NCI-H2107 treated with DMSO at 0.1 percent for 48 hours (cell line): ENCODE measurements around the gene BMF.
A peak's percentile ranks its signal among the peaks of the same experiment; 100 is the strongest.
"Not testable (repeated sequence)": the region's sequence is repeated elsewhere in the genome, so short reads cannot be mapped to it uniquely, and the experiment has no call there.

Source experiments
- DNase-seq: peaks from one replicate; lab custom pipeline; 2025; ENCODE audit not compliant: unreplicated experiment; lab: John Stamatoyannopoulos, UW

Gene BMF

GRCh38 chr15:40128766-40129660 is 20.3 kb upstream of the BMF start:
- no peak for DNase-seq

GRCh38 chr15:40125950-40126349 is 17.3 kb upstream of the BMF start:
- DNase-seq = no peak

GRCh38 chr15:40124807-40125285 is 16.2 kb upstream of the BMF start:
- DNase-seq = not testable (repeated sequence)

GRCh38 chr15:40124333-40124732 is 15.7 kb upstream of the BMF start:
- DNase-seq = not testable (repeated sequence)

- DNase-seq = not testable (repeated sequence)
These were observed 15.2 kb upstream of the BMF start for GRCh38 chr15:40123863-40124262.

- DNase-seq = not testable (repeated sequence)
These were observed 14.3 kb upstream of the BMF start for GRCh38 chr15:40122989-40123388.

- no peak for DNase-seq
These were observed 13.4 kb upstream of the BMF start for GRCh38 chr15:40121911-40122638.

- no peak for DNase-seq
These were observed 9.8 kb upstream of the BMF start for GRCh38 chr15:40118473-40118872.

GRCh38 chr15:40115670-40116093 is 7.0 kb upstream of the BMF start:
- DNase-seq = peak; percentile 32

- DNase-seq = not testable (repeated sequence)
These were observed 6.4 kb upstream of the BMF start for GRCh38 chr15:40115106-40115505.

GRCh38 chr15:40114218-40114617 is 5.5 kb upstream of the BMF start:
- no peak for DNase-seq

GRCh38 chr15:40112789-40113188 is 4.1 kb upstream of the BMF start:
- no peak for DNase-seq

- no peak for DNase-seq
These were observed 3.2 kb upstream of the BMF start for GRCh38 chr15:40111888-40112287.

GRCh38 chr15:40110866-40111550 is 2.3 kb upstream of the BMF start:
- DNase-seq = no peak

- DNase-seq = no peak
These were observed 421 bp downstream of the BMF start for GRCh38 chr15:40108061-40108854.

GRCh38 chr15:40106203-40107161 is 2.2 kb downstream of the BMF start:
- peak; percentile 40 for DNase-seq

- DNase-seq = no peak
These were observed 3.0 kb downstream of the BMF start for GRCh38 chr15:40105517-40106202.

GRCh38 chr15:40104865-40105516 is 3.7 kb downstream of the BMF start:
- peak; percentile 71 for DNase-seq
